Stimulated activated CD4-positive, alpha-beta T cell treated with anti-CD3 and anti-CD28 coated beads, Interleukin-12 subunit alpha, Interleukin-12 subunit beta, amount 100 ng/mL, for 24 hours (primary cell): ENCODE data around the gene NLK.
"Not testable (repeated sequence)": the region's sequence is repeated elsewhere in the genome, so short reads cannot be mapped to it uniquely, and the experiment has no call there.

Experiments
- DNase-seq, 2 experiments: peaks; one replicate each; pipeline ENCODE4 v3.0.0-alpha.2; 2020; ENCODE audit warnings: low read depth in 2 of 2

NLK gene

DNA sequence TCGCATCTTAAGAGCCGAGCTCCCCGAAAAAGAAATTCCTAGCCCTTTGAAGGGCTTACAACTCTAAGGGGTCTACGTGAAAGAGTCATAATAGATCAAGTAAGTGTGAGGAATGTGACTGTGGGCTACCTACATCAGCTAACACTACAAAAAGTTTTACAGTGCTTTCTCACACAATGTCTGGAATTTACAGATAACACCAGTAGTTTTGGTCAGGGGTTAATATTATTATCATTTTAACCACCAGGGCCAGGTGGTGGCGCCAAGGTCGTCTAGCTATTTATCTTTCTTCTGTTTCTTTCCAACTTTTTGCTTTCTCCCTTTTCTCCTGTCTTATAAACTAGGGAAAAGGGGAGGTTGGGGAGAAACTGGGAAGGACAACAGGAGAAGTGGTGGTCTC is 188.1 kb downstream of the NLK start:
- DNase-seq, result not testable (repeated sequence)

DNA sequence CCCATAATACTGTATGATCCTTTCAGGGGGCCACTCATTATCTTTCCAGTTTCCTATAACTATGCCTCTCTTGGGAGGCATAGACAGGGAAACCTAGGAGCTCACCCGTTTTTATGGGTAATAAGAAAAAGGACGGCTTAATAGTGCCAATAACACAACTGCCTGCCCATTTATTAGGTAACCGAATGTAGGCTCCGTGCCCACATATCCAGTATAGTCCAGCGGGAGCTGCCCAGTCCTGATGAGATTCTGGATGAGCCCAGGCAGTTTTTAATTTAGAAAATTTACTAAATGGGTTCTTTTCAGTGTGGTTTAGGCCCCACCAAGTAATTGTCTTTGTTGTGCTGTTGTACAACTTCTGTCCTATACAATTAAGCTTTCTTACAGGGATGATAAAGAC is 189.1 kb downstream of the NLK start:
- DNase-seq, result not testable (repeated sequence)

DNA sequence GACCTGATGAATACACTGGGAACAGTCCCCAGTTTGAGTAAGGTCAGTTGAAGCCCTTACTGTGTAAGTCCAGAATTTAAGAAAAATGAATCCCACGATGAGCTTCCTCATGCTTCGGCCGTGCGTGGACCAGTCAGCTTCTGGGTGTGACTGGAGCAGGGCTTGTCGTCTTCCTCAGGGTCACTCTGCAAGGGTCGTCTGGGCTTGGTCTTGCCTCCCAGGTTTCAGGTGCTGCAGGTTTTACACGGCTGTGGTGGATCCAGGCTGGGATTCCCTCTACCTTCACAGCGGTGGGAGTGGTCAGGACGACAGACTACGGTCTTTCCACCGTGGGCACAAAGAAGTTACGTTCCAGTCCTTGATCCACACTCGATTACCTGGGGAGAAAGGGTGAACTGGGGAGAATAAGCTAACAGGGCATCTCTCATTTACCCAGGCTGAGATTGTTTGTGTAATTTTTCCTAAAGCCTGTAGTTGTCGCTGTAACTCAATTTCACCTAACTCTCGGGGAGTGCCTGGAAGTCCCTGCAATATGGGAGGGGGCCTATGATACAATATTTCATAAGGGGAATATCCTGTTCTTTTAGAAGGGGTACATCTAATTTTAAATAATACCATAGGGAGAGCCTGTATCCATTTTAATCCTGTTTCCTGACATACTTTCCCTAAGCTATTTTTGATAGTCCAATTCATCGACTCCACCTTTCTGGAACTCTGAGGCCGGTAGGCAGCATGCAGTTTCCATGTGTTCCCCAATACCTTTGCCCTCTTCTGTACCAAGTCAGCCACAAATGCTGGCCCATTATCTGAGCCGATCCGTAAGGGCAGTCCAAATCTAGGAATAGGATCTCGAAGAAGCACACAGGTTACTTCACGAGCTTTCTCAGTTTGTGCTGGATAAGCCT is 190.7 kb downstream of the NLK start:
- DNase-seq, result not testable (repeated sequence)

DNA sequence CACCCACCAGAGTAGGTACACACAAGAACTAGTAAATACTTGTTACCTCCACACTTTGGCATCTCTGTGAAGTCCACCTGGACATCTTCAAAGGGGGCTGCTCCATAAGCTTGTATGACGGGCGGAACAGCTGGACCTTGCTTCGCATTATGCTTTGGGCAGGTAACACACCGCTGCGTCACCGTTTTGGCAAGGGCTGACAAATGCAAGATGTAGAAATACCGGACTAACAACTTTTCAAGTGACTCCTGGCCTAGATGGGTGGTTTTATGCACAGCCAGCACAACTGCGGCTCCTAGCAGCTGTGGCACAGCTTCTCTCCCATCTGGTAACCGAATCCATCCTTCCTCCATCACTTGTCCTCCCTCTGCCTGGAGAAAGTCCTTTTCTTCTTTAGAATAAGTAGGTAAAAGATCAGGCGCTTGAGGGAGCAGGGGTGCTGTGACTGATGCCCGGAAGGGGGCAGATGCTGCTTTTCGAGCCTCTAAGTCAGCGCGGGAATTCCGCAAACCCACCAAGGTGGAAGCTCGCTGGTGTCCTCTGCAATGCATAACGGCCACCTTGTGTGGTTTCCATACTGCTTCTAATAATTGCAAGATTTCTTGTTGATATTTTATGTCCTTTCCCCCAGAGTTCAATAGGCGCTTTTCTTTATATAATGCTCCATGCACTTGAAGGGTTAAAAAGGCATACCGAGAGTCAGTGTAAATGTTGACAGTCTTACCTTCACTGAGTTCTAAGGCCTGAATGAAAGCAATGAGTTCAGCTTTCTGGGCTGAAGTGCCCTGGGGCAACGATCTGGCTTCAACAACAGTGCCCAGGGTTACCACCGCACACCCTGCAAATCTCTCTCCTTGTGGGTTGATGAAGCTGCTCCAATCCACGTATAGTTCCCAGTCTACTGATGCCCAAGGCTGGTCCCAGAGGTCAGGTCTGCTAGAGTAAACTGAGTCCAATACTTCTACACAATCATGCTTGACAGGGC is 191.7 kb downstream of the NLK start:
- not testable (repeated sequence) for DNase-seq

DNA sequence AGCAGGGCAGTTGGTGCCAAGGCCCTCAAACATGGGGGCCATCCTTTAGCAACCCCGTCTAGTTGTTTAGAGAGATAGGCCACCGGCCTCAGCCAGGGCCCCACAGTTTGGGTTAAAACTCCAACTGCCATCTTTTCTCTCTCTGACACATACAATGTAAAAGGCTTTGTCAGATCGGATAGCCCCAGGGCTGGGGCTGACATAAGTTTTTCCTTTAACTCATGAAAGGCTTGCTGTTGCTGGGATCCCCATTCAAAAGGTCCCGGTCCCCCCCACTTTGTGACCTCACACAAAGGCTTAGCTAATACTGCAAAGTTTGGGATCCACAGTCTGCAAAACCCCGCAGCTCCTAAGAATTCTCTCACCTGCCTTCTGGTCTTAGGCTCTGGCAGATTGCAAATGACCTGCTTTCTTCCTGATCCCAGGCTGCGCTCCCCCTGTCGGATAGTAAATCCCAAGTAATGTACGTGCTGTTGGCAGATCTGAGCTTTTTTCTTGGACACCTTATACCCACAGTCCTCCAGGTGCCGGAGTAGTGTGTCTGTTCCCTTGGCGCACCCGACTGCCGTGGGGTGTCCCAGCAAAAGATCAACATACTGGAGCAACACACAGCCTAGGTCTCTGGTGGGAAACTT is 192.7 kb downstream of the NLK start:
- DNase-seq, result not testable (repeated sequence)

DNA sequence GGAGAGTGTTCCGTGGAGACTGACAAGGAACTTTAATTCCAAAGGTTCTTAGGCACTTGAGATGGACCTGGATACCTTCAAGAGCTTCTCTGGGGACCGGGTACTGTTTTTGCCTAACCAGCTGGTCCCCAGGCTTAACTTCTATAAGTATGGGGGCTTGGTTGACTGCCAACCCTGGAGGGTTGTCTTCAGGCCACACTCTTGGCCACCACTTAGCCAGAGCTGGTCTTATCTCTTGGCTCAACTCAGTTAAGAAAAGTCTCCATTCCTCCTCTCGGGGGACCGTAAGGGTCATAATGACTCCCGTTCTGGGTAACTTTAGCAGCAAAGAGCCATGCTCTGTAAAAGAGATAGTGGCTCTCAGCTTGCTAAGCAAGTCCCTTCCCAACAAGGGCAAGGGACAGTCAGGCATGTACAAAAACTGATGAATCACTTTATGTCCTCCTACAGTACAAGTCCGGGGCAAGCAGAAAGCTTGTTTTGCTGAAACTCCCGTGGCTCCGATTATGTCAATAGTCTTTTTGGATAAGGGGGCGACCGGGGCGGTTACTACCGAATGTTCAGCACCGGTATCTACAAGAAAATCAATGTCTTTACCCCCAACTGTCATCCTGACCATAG is 193.7 kb downstream of the NLK start:
- DNase-seq, result not testable (repeated sequence)

DNA sequence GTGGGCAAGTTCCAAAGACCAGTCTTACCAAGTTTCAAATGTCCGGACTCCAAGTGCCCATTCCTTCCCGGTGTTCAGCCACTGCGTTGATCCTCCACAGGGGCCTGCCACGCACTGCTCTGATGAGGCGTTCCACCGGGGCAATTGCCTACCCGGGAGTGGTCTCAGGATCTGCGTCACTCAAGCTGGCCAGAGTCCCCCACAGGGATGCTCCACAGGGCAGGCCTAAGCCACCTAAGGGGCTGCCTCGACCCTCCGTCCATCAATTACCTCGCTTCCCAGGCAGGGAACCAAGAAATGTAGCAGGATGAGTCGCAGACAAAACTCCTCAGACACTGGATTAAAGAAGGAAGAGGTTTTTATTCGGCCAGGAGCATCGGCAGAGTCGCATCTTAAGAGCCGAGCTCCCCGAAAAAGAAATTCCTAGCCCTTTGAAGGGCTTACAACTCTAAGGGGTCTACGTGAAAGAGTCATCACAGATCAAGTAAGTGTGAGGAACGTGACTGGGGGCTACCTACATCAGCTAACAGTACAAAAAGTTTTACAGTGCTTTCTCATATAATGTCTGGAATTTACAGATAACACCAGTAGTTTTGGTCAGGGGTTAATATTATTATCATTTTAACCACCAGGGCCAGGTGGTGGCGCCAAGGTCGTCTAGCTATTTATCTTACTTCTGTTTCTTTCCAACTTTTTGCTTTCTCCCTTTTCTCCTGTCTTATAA is 196.2 kb downstream of the NLK start:
- not testable (repeated sequence) for DNase-seq

DNA sequence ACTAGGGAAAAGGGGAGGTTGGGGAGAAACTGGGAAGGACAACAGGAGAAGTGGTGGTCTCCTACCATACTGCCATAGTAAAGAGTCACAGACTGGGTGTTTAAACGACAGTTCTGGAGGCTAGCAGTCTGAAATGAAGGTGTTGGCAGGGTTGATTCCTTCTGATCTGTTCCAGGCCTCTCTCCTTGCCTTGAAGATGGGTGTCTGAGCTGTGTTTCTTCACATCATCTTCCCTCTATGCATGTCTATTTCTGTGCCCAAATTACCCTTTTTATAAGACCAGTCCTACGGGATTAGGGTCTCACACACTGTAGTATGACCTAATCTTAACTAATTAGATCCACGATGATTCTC is 196.8 kb downstream of the NLK start:
- no peak for DNase-seq

DNA sequence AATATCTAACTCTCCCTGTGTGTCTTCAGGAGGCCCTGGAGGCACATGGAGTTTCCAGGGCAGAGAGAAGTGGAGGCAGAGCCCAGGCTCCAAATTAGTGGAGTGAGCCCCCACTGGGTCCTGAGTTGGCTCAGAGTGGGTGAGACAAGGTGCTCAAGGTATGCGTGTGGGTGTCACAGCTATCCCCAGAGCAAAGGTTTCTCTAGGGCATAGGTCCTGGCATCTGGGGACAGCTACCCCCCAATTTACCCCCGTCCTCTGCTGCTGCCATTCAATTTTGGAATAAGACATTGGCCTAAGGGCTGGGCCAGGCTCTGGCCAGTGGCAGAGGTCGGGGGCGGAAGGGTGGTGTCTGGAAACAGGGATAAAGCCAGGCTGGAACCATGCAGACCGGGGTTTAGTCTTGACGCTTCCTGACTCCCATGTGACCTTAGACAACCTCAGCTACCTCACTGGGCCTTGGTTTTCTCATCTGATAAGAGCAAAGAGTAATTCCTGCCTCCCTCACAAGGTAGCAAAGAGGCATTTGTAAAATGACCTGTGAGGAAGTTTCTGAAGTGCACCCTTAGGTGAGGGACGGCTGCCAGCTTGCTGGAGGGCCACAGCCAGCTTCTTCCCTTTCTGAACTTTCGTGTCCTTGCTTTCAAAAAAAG is 198.3 kb downstream of the NLK start:
- no peak for DNase-seq

DNA sequence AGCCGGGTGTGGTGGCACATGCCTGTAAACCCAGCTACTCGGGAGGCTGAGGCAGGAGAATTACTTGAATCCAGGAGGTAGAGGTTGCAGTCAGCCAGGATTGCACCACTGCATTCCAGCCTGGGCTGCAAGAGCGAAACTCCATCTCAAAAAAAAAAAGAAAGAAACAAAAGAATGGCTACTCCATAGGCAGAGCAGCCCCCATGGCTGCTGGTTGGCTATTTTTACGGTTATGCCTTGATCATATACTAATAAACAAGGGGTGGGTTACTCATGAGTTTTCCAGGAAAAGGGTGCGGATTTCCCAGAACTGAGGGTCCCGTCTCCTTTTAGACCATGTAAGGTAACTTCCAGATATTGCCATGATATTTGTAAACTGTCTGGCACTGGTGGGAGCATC is 200.3 kb downstream of the NLK start:
- no peak for DNase-seq

DNA sequence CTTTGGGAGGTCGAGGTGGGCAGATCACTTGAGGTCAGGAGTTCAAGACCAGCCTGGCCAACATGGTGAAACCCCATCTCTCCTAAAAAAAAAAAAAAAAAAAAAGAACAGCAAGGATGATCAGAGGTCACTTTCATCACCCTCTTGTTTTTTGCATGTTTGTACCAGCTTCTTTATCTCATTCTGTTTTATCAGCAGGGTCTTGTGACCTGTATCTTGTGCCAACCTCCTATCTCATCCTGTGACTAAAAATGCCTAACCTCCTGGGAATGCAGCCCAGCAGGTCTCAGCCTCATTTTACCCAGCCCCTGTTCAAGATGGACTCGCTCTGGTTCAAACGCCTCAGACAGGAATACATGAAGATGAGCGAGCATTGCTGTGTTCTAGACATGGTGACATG is 200.8 kb downstream of the NLK start:
- not testable (repeated sequence) for DNase-seq

DNA sequence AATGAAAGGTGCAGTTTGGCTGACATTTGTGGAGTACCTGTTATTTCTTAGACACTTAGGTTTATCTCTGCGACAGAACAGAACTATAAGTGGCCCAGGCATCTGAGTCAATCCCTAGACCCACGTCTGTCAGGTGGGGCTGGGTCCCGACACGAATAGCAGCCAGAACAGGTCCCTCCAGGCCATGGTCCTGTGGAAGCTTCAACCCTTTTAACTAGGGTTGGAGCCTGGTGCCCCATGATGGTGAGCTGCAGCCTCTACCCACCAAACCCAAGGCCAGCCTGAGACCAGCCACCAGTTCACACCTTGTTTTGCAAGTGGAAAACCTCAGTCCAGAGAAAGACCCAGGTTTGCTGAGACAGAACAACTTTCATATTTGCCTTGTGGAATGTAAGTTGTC is 202.0 kb downstream of the NLK start:
- DNase-seq, result no peak
